Calu3 (cell line): ENCODE data around the gene UIMC1. TPM values are rescaled to one million over a fixed set of nuclear protein-coding genes. Genes with fewer than 3 reads are reported as not detected.
"Not testable (repeated sequence)": the region's sequence is repeated elsewhere in the genome, so short reads cannot be mapped to it uniquely, and the experiment has no call there.

ENCODE experiments used
- BruUV-seq: library from RNA; stranded (reverse); fragments of 400-500 nt; replicated peaks from 2 replicates; lab custom pipeline; 2021; lab: Mats Ljungman, UMichigan
- CTCF ChIA-PET: fragments of 300-600 bp; sonication (Branson Sonifier 250); formaldehyde crosslinking; loops from one replicate; lab custom pipeline; 2022; ENCODE audit warnings: antibody characterized with exemption; lab: Charles Lee
- DNase-seq: peaks from one replicate; pipeline ENCODE4 v3.0.0; 2022
- H3K27ac Mint-ChIP-seq: one replicate; pipeline ENCODE4 v1.8.0; 2022; ENCODE audit warnings: mixed read lengths; ENCODE audit not compliant: unreplicated experiment
- H3K27me3 Mint-ChIP-seq: one replicate; pipeline ENCODE4 v1.8.0; 2022; ENCODE audit warnings: mixed read lengths; ENCODE audit not compliant: unreplicated experiment
- H3K36me3 Mint-ChIP-seq: one replicate; pipeline ENCODE4 v1.8.0; 2022; ENCODE audit warnings: mild to moderate bottlenecking, moderate library complexity, mixed read lengths; ENCODE audit not compliant: insufficient read depth, unreplicated experiment
- H3K4me1 Mint-ChIP-seq: one replicate; pipeline ENCODE4 v1.8.0; 2022; ENCODE audit warnings: mild to moderate bottlenecking, low read depth, mixed read lengths; ENCODE audit not compliant: unreplicated experiment
- H3K4me3 Mint-ChIP-seq: one replicate; pipeline ENCODE4 v1.8.0; 2022; ENCODE audit warnings: mild to moderate bottlenecking, low read depth, moderate library complexity, mixed read lengths; ENCODE audit not compliant: unreplicated experiment
- H3K9me3 Mint-ChIP-seq: one replicate; pipeline ENCODE4 v1.8.0; 2022; ENCODE audit warnings: low read depth, mixed read lengths; ENCODE audit not compliant: unreplicated experiment
- CTCF ChIP-seq: fragments of 200-600 bp; IDR thresholded peaks from one replicate; pipeline ENCODE4 v1.8.0; 2022; ENCODE audit warnings: antibody characterized with exemption; ENCODE audit not compliant: unreplicated experiment
- intact Hi-C: fragments of 100-400 bp; cut with micrococcal nuclease; formaldehyde crosslinking; loops from one replicate; pipeline ENCODE4 v1.10.0; 2022; ENCODE audit not compliant: unreplicated experiment
- total RNA-seq: library from RNA; stranded (reverse); gene quantifications from 2 replicates; pipeline ENCODE4 v1.2.3, GENCODE V29; 2022

Gene UIMC1
- total RNA-seq, 1 experiment from 2014 or later = 51.3 TPM

DNA sequence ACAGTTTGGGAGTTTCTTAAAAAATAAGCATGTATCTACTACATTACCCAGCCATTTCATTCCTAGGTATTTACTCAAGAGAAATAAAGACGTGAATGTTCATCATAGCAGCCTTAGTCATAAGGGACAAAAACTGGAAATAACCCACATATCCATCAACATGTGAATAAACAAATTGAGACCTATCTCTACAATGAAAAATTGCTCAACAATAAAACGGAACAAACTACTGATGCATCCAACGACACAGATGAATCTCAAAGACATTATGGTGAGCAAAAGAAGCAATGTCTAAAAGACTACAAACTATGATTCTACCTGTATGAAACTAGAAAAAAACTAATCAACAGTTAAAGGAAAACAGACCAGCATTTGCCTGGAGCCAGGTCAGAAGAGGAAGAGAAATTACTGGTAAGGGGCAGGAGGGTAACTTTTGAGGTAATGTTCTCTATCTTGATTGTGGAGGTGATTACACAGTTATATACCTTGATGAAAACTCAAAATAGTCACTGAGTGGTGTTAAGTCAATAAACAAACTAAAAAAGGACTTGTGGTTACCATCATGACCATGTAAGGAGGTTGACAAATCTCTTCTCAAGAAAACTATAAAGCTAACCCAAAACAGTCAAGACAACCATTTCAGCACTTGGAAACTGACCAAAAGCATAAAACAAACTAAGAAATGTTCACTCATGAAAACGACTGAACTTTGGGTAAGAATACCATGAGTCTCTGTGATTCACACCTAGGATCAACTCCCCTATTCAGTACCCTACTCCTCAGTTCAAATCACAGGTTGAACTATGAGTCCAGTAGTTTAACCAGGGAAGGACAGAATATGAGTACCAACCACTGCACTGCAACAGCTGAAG is 10.4 kb downstream of the UIMC1 start:
- Mint-ChIP-seq H3K27ac (no peak overlapping the region), H3K36me3 (peaks cover 13% of the 10 kb centered on the region), H3K9me3 (no peaks in the 10 kb centered on the region), H3K4me1 (peaks cover 32% of the 10 kb centered on the region), H3K27me3 (no peaks in the 10 kb centered on the region), H3K4me3 (no peak overlapping the region)
- CTCF ChIA-PET = interaction anchor here (0.8 to 1.1 kb wide), 3 partner anchors 10 to 13 kb away, joined by 3 to 4 read pairs (median 4); no protein-coding TSS in a partner anchor
- no peak for DNase-seq
- intact Hi-C loops = no loop called here
- TF ChIP-seq CTCF = no peak
- BruUV-seq = no TSS peak

GRCh38 chr5:176995122-176995490 is 11.5 kb downstream of the UIMC1 start:
- CTCF ChIA-PET = interaction anchor here (0.5 kb wide), 1 partner anchor 113 kb away, joined by 4 read pairs; no protein-coding TSS in a partner anchor
- no peaks in the 10 kb centered on the region for H3K27me3 Mint-ChIP-seq
- no peak overlapping the region for H3K27ac Mint-ChIP-seq
- BruUV-seq = no TSS peak
- H3K4me3 Mint-ChIP-seq = no peak overlapping the region
- H3K9me3 Mint-ChIP-seq = no peaks in the 10 kb centered on the region
- DNase-seq = no peak
- H3K4me1 Mint-ChIP-seq = peaks cover 32% of the 10 kb centered on the region
- intact Hi-C loops = no loop called here
- peaks cover 6% of the 10 kb centered on the region for H3K36me3 Mint-ChIP-seq
- TF ChIP-seq CTCF = no peak

- Mint-ChIP-seq H3K27me3 (no peaks in the 10 kb centered on the region), H3K4me3 (no peak overlapping the region), H3K36me3 (peaks cover 5% of the 10 kb centered on the region), H3K4me1 (peaks cover 29% of the 10 kb centered on the region), H3K27ac (no peak overlapping the region), H3K9me3 (no peaks in the 10 kb centered on the region)
- no TSS peak for BruUV-seq
- intact Hi-C loops = no loop called here
- CTCF ChIA-PET = interaction anchor here (0.5 kb wide), 1 partner anchor 114 kb away, joined by 4 read pairs; no protein-coding TSS in a partner anchor
- no peak for TF ChIP-seq CTCF
- no peak for DNase-seq
These were observed 12.0 kb downstream of the UIMC1 start for GRCh38 chr5:176994460-176995121.

- DNase-seq, H3K27ac Mint-ChIP-seq, H3K9me3 Mint-ChIP-seq, H3K4me3 Mint-ChIP-seq, H3K36me3 Mint-ChIP-seq, BruUV-seq, intact Hi-C loops, H3K27me3 Mint-ChIP-seq: not testable (repeated sequence)
- H3K4me1 Mint-ChIP-seq = peaks cover 25% of the 10 kb centered on the region
- CTCF ChIA-PET = interaction anchor here (0.6 to 0.9 kb wide), 3 partner anchors 8 to 61 kb away, joined by 3 to 8 read pairs (median 3); no protein-coding TSS in a partner anchor
These were observed 13.5 kb downstream of the UIMC1 start for GRCh38 chr5:176993081-176993480.
